Inflammatory macrophage (primary cell): ENCODE results near the gene LACTBL1.

Experiments used
- DNase-seq, 2 donors: peaks; one replicate each; pipeline ENCODE4 v3.0.0-alpha.2; 2020 to 2022

The LACTBL1 gene

DNA sequence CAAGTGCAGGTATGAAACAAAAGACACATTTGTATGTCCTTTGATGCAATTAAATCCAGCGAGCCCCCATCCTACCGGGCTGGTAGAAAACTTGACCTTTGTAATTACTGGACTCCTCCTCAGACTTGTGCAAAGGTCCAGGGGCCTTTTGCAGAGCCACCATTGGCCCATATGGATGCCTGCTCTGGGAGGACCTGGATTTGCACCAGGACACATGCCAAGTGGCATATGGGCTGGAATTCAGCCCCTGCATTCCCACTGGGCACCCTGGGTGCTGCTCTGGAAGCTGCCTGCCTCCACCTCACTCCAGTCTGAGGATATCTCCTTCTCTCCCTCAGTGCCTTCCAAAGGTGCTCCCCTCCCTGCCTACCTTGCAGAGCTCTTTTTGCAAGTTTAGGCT is 36.0 kb downstream of the LACTBL1 start:
- no peak for DNase-seq

GRCh38 chr1:22935433-22935832 is 37.2 kb downstream of the LACTBL1 start:
- no peak for DNase-seq

DNA sequence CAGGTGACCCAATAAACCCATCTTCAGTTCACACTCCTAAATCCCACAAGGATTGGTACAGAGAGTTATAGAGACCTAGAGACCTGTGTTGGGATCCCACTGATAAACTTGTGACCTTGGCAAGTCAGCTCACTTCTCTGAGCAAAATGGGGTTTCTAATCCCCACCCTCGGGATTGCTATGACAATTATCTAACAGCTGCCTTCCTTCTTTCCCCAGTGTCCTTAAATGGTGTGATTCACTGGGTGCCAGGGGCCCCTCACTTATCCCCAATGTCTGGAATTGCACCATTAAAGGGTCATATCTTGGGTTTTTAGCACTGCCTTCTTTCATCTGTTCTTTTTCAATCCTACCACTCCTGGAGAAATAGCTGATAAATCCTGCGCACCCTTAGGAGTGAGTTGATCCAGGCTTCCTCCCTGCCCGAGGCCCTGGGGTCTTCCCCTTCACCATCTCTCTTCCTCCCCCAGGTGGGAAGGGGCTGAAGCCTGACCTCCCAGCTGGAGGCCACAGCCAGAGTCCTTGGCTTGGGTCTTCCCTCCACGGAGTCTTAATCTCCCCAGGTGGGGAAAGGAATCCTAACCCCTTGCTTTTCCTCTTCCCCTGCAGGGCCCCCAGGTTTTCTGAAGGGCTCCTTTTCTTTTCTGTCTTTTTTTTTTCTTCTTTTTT is 39.7 kb downstream of the LACTBL1 start:
- no peak for DNase-seq

- peak; percentile 3 to 40 for DNase-seq
Observed at GRCh38 chr1:22930240-22930912, 42.3 kb downstream of the LACTBL1 start.

GRCh38 chr1:22925111-22925510 is 47.6 kb downstream of the LACTBL1 start:
- DNase-seq: no peak

DNA sequence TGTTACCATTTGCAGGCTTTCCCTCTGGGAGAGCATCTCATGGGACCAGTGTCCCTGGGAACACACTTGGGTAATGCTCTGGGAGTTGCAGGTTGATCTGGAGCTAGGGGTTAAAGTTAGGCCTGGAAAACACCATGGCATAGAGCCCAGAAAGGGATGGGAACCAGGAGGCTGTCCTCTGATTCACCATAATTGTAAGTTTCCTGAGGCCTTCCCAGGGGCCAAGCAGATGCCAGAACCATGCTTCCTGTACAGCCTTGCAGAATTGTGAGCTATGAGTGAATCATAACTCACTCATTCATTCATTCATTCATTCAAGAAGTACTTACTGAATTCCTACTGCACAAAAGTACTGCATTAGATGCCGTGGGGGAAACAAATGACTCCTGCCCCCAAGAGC is 50.0 kb downstream of the LACTBL1 start:
- no peak for DNase-seq

GRCh38 chr1:22921452-22922126 is 51.1 kb downstream of the LACTBL1 start:
- no peak for DNase-seq

DNA sequence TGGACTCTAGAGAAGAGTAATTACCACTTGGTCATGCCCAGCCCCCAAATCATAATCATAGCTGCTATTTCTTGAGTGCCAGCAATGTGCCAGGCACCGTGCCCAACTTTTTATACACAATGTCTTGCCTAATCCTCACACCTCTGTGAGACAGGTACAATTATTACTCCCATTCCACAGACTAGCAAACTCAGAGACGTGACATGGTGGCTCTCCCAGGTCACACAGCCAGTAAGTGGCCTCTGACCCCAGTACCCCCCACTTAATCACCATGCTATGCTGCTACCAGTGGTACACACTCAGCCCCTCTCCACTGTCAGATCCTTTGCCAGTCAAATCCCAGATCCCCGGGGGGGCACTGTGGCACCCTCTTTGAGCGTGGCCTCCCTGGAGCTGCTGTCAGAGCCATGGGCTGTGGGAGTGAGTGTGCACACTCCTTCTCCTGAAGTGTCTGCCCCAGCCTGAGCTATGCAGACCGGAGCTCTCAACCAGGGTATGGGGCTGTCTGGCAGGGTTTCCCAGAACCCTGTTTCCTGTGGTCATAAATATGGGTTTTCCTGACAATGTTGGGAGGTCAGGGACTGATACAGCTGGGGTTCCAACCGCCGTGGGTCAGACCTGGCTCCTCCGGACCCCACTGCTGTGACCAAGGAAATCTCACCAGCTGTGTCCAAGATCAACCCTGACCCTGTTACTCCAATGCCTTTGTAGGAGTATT is 51.8 kb downstream of the LACTBL1 start:
- DNase-seq: no peak

GRCh38 chr1:22920026-22920733 is 52.5 kb downstream of the LACTBL1 start:
- DNase-seq: no peak

- no peak for DNase-seq
Observed at GRCh38 chr1:22919341-22920025, 53.2 kb downstream of the LACTBL1 start.

DNA sequence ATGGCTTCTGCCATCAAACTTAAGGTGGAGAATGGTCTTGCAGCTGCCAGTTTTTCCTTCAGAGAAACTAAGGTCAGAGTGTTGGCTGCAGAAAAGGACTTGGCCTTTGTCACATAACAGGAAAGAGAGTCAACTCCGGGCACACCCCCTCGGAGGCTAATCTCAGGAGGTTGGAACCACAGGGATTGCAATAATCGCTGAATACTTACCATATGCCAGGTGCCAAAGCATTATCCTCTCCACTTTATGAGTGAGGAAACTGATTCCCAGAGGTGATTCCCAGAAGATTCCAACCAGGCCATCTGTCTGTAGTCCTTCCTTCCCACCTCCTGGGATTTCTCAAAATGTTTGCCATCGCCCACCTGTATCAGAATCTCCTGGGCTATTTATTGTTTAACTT is 54.0 kb downstream of the LACTBL1 start:
- no peak for DNase-seq

GRCh38 chr1:22917989-22918388 is 54.7 kb downstream of the LACTBL1 start:
- no peak for DNase-seq

GRCh38 chr1:22916471-22916820 is 56.2 kb downstream of the LACTBL1 start:
- DNase-seq: no peak

DNA sequence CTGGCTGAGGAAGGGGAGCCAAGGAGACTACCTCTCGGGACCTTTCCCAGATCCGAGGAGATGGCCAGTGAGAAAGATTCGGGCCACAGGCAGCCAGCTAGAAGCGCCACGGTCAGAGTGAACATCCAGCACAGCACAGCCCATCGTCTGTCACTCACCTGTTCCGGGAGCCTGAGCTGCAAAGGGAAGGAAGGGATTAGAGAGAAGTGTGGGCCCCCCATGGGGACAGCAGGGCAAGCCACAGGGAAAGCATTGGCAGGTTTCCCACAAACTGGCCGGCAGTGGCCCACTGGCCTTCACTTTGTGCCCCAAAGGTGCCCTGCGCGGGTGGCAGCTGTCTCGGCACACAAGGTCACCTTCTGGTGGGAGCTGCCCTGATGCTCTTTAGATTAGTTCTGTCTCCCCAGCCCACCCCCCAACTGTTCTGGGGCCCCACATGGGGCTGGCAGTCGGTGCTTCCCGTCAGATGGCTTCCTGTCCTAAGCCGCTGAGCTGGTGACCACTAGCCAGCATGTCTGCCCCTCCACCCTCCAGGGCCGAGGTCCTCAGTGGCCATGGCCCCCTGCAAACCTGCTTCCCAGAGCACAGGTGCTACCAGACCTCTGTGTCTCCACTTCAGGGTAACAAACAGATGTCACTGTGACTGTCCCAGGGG is 56.7 kb downstream of the LACTBL1 start:
- DNase-seq: no peak

- no peak for DNase-seq
Observed at GRCh38 chr1:22915231-22915630, 57.4 kb downstream of the LACTBL1 start.

DNA sequence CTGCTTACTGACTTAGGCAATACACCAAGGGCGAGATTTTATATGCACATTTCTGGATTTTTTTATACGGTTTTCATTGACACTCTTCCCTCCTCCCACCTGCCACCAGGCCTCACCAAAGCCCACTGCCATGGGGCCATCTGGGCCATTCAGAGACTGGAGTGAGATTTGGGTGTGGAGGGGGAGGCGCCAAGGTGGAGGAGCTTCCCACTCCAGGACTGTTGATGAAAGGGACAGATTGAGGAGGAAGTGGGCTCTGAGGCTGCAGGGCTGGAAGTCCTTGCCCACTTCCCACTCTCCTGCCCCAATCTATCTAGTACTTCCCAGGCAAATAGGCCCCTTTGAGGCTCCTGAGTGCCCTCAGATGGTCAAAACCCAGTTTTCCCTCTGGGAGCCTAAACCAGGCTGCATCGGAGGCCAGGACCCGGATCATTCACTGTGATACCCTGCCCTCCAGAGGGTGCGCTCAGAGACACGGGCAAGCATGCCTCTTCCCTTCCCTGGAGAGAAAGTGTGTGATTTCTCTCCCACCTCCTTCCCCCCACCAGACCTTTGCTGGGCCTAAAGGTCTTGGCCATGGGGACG is 57.9 kb downstream of the LACTBL1 start:
- DNase-seq: no peak

DNA sequence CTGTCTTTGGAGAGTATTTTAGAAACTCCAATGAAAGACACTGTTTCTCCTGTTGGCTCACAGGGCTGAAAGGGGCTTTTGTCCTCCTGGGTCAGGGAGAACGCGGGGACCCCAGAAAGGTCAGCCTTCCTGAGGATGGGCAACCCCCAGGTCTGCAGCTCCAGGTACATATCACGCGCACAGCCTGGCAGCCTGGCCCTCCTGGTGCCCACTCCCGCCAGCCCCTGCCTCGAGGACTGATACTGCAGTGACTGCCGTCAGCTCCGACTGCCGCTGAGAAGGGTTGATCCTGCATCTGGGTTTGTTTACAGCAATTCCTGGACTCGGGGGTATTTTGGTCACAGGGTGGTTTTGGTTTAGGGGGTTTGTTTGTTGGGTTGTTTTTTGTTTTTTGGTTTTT is 58.5 kb downstream of the LACTBL1 start:
- DNase-seq: no peak

- no peak for DNase-seq
Observed at GRCh38 chr1:22913421-22914141, 59.1 kb downstream of the LACTBL1 start.

- DNase-seq: no peak
Observed at GRCh38 chr1:22912311-22912710, 60.4 kb downstream of the LACTBL1 start.

GRCh38 chr1:22910986-22911651 is 61.5 kb downstream of the LACTBL1 start:
- no peak for DNase-seq
